ENCODE measurements around the gene REM1.

GRCh38 chr20:31454361-31454760, 20.7 kb upstream of the REM1 start:
- no peak for TF ChIP-seq CTCF (IDR thresholded peaks at IDR 0.05)
- no peak for TF ChIP-seq ZFX (IDR thresholded peaks at IDR 0.05; ENCODE audit: borderline replicate concordance)
